Activated gamma-delta T cell (primary cell): ENCODE measurements around the gene OSBP2.

Source experiments
- DNase-seq: peaks from one replicate; lab custom pipeline; 2025; lab: John Stamatoyannopoulos, UW

OSBP2 gene

GRCh38 chr22:30806391-30806861, 111.8 kb downstream of the OSBP2 start:
- no peak for DNase-seq

DNA sequence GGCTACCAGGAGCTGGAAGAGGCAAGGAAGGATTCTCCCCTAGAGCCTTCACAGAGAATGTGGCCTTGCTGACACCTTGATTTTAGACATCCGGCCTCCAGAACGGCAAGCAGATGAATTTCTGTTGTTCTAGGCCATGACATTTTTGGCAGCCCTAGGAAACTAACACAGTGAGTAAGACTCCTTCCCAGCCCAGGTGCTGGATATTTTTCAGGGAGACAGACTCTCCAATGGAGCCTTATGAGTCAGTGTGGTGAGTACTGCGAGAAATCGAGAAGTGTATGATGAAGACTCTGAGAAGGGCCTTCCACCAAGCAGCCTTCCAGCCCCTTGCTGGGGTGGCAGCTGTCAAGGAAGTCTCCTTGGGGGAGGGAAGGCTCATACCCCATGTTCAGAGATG, 114.4 kb downstream of the OSBP2 start:
- no peak for DNase-seq

- no peak for DNase-seq
Measured at GRCh38 chr22:30810105-30810504, 115.4 kb downstream of the OSBP2 start.

GRCh38 chr22:30813936-30814335, 119.3 kb downstream of the OSBP2 start:
- no peak for DNase-seq

DNA sequence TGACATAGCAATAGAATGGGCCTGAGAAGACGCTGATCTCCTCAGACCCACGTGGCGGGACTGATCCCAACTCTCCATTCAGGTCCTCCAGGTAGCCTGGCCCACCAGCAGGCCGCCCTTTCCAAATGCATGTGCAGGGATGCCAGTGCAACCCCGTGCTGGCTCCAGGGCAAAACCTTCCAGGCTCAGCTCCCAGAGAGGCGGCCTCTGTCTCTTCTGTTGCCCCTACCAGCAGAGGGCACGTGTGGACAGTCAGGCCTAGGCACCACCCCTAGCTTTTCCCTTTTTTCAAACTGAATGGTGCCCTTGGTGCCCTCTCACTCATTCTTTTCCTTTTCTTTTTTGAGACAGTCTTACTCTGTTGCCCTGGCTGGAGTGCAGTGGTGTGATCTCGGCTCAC, 121.7 kb downstream of the OSBP2 start:
- DNase-seq = no peak

DNA sequence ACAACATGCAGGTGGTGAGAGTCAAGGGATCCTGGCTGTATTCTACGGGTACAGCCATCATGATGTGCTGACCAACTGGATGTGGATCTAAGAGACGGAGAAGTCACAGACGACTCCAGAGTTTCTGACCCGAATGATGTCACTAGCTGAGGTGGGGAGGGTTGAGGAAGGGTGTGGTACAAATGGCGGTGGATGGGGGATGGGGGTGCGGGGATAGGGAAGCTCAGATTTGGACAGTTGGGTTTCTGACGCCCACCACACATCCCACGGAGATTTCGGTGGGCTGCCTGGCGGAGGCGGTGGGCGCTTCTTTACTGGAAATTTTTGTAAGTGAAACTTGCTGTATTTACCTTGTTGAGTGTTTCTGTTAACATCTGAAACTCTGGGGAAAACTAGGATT, 126.7 kb downstream of the OSBP2 start:
- no peak for DNase-seq

- no peak for DNase-seq
Measured at GRCh38 chr22:30821863-30822215, 127.2 kb downstream of the OSBP2 start.

GRCh38 chr22:30822216-30823014, 127.7 kb downstream of the OSBP2 start:
- DNase-seq = no peak

GRCh38 chr22:30823015-30823370, 128.3 kb downstream of the OSBP2 start:
- no peak for DNase-seq

DNA sequence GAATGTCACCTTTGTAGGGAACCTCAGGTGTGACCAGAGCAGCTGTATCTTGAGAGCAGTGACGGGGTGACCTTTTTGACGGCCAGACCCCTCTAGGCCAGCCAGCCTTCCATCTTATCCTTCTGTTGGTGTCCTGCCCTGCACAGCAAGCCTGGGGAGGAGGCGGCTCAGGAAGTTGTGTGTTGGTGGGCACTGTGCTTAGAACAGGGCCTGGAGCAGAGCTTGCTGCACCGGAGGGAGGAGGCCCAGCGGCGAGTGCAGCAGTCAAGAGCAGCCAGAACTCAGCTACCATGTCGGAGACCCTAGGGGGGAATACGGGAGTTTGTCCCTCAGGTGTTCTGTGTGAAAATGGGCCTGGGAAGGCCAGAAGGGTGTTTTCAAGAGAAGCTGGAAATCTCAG, 129.4 kb downstream of the OSBP2 start:
- no peak for DNase-seq

- DNase-seq = no peak
Measured at GRCh38 chr22:30824711-30825110, 130.0 kb downstream of the OSBP2 start.

GRCh38 chr22:30825711-30826505, 131.2 kb downstream of the OSBP2 start:
- no peak for DNase-seq

- DNase-seq = no peak
Measured at GRCh38 chr22:30826670-30827355, 132.1 kb downstream of the OSBP2 start.

DNA sequence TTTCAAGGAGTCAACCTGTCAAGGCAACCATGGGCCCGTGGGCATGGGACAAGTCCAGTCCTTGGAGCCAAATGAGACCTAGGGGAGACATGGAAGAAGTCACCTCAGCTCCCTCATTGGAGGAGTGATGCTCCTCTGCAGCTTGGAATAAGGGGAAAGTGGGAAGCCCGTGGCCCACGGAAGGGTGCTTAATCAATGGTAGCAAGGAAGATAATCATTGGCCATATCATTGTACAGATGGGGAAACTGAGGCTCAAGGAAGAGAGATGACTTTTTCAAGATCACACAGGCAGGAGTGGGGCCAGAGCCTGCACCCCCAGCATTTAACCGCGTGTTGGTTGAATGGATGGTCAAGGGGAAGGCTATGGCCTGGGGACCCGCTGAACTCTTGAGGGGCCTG, 133.0 kb downstream of the OSBP2 start:
- DNase-seq = no peak

DNA sequence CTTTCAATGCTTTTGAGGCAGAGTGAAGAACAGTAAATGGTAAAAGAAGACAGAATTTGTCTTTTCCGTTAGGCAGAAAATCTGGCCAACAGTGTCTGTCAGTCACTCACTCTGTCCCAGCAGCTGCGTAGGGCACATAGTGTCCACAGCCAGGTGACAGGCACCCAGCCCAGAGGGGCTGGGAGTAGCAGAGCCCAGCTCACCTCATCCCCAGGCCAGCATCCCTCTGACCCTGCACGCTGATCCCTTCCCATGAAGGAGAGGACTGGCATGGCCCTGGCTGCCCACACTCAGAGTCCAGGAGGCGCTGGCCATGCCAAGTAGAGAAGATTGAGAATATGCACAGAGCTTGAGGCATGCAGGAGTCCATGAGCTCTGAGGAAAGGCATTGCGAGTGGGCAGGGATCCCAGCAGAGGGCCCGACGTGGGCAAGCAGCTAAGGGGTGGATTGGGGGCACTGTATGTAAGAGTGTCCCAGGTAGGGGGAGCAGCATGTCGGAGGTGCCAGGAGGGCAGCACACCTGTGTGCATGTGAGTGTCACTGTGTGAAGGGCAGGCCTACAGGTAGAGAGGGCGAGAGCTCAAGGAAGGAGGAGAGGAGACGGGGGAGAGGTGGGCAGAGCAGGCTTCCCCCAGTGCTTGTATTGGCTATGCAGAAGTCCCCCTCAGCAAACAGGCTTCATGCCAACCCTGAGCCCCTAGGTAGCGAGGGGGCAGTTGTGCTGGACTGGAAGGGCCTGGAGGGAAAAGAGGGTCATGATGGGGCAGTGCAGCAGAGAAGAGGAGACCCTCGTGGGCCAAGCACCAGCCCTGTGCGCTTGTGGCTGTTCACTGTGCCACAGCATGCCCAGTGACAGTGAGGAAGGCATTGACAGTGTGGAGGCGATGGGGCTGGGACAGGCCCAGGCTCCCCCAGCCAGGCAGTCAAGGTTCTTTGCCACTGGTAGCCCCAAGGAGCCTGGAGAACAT, 133.8 kb downstream of the OSBP2 start:
- DNase-seq = no peak

DNA sequence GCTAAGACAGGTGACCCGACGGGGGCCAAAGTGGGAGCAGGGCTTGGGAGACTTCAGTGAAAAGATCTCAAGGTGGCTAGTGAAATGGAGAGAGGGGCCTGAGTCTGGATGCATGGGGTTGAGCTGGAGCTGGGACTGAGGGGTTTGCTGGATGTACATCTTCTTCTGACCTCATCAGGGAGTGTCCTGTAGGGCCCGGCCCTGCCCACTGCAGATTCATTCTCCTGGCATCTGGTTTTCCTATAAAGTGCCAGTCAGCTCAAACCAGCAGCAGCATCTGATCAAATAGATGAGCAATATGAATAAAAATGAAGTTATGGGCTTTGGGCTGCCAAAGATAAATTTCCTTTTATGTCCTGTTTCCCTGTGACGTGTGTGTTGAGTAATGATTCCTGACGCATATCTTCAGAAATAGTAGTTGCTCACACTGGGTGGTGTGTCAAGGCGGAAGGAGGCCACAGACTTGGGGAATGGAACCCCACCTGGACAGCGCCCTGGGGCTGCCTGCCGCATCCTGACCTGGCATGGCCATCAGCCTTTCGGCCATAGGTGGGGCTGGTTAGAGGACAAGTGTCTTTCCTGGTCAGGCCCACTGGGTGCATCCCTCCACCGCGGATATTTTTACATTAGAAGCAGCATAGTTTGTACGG, 135.4 kb downstream of the OSBP2 start:
- no peak for DNase-seq

DNA sequence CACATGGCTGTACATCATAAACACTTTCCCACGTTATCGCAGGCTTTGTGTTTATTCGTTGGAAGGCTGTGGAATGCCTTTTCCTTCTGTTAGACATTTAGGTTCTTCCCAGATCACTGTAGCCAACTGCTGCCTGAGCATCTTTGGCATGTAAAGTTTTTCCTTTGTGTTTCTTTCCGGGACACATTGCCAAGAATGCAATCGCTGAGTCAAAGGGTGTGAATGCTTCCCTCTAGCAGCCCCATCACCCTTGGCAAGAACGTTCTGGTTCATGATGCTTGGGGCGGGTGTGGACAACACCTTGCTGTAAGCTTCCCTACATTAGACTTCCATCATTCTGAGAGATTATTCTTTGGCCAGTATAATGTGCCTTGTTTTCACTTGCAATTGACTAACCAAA, 136.2 kb downstream of the OSBP2 start:
- no peak for DNase-seq

DNA sequence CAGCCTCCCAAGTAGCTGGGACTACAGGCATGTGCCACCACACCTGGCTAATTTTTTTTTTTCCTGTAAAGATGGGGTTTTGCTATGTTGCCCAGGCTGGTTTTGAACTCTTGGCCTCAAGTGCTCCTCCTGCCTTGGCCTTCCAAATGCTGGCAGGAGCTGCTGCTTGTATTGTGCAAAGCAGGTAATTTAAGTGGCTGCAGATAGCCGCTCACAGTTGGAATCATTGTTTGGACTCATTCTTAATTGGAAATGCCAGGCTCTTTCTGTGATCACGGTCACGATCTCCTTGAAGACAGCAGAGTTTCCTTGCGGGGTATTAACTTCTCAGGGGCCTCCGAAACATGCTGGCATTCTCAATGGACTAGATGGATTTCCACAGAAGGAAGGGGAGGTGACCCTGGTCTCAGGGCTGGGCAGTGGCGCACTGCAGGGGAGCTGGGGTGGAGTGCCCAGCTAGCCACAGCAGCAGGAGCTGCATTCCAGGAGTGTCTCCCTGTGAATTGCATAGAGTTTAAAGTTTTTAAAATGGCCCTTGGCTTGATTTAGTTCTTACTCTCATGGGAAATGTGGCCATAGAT, 137.8 kb downstream of the OSBP2 start:
- no peak for DNase-seq

GRCh38 chr22:30833322-30833721, 138.6 kb downstream of the OSBP2 start:
- no peak for DNase-seq

- no peak for DNase-seq
Measured at GRCh38 chr22:30837531-30837930, 142.9 kb downstream of the OSBP2 start.

- DNase-seq = no peak
Measured at GRCh38 chr22:30838111-30838510, 143.4 kb downstream of the OSBP2 start.
